GM12892 (cell line): ENCODE measurements around the gene PRKN.

ENCODE experiments used
- POLR2A ChIP-seq: IDR thresholded peaks from 2 replicates; pipeline ENCODE4 v1.6.1; 2011; ENCODE audit warnings: low read depth, low read length, control low read depth
- POLR2AphosphoS5 ChIP-seq: IDR thresholded peaks from 2 replicates; pipeline ENCODE4 v1.6.1; 2011; ENCODE audit warnings: low read depth, low read length, control low read depth
- TAF1 ChIP-seq: IDR thresholded peaks from 2 replicates; pipeline ENCODE4 v1.6.1; 2011; ENCODE audit warnings: low read depth, mild to moderate bottlenecking, control low read depth, low read length, borderline replicate concordance

- TF ChIP-seq TAF1 (no peak), POLR2A (no peak), POLR2AphosphoS5 (no peak)
Observed at GRCh38 chr6:162675503-162675902, 52.1 kb downstream of the PRKN start.
